A549 treated with CpdA at 1 μM for 4 hours (cell line): Measurements from ENCODE around the gene TP53TG3B. TPM values are rescaled to one million over a fixed set of nuclear protein-coding genes. Genes with fewer than 3 reads are reported as not detected.

Source experiments
- total RNA-seq: library from RNA; stranded (reverse); fragments of 200-300 nt; extraction: Qiagen RNA extraction; gene quantifications from 5 replicates; pipeline ENCODE4 v1.2.3, GENCODE V29; 2022; ENCODE audit warnings: low read depth

TP53TG3B gene
- total RNA-seq: 0.17 to 0.37 TPM in 2 of 5 replicates, not detected in the others

GRCh38 chr16:33360541-33360940, at the start of gene TP53TG3B:
Gene TP53TG3B, plus strand, starts transcription at chr16:33360841. Its CDS starts 68 bp downstream, at chr16:33360909.

Other genes with a start within 250 kb of the TP53TG3B start
- 0.11 to 0.59 TPM in 2 of 5 replicates, not detected in the others for gene TP53TG3C, start 166.6 kb upstream of the TP53TG3B start, total RNA-seq
- not detected in 5 replicates for gene TP53TG3E, start 56.5 kb upstream of the TP53TG3B start, total RNA-seq
- gene TP53TG3F, start 98.8 kb downstream of the TP53TG3B start, total RNA-seq: 0.13 to 0.27 TPM (median 0.24 TPM) in 3 of 5 replicates, not detected in the others